K562 (cell line): ENCODE data around the gene NDST1. TPM values are rescaled to one million over a fixed set of nuclear protein-coding genes. Genes with fewer than 3 reads are reported as not detected.

Source experiments
- ATF2 ChIP-seq: sonication (generic); formaldehyde crosslinking; IDR thresholded peaks from 2 replicates; pipeline ENCODE4 v1.8.1; 2022; ENCODE audit warnings: missing genetic modification reagents
- CC2D1A ChIP-seq: fragments of 450-650 bp; IDR thresholded peaks from 2 replicates; pipeline ENCODE4 v1.6.1; 2017; ENCODE audit warnings: mild to moderate bottlenecking
- CCNT2 ChIP-seq: IDR thresholded peaks from 2 replicates; pipeline ENCODE4 v1.6.1; 2011; ENCODE audit warnings: borderline replicate concordance, low read depth, mild to moderate bottlenecking, moderate library complexity, mixed read lengths, low read length; ENCODE audit not compliant: insufficient read length; ENCODE audit errors: extremely low read depth
- CREB3L1 ChIP-seq: fragments of 450-650 bp; IDR thresholded peaks from 2 replicates; pipeline ENCODE4 v1.6.1; 2014; ENCODE audit warnings: low read depth, mild to moderate bottlenecking, moderate library complexity, borderline replicate concordance
- DMBX1 ChIP-seq: fragments of 250-450 bp; sonication (Bioruptor Pico); IDR thresholded peaks from 2 replicates; pipeline ENCODE4 v1.8.0; 2022; ENCODE audit warnings: inconsistent platforms, mild to moderate bottlenecking, moderate library complexity, borderline replicate concordance
- FOS ChIP-seq: IDR thresholded peaks from 3 replicates; pipeline ENCODE4 v1.6.1; 2011; ENCODE audit not compliant: insufficient read length; ENCODE audit errors: extremely low read depth
- JUNB ChIP-seq: fragments of 450-650 bp; formaldehyde crosslinking; conservative IDR thresholded peaks from 2 replicates; pipeline ENCODE4 v1.4.0; 2020; ENCODE audit warnings: mild to moderate bottlenecking
- PCBP1 ChIP-seq: fragments of 200-400 bp; formaldehyde crosslinking; IDR thresholded peaks from 2 replicates; pipeline ENCODE4 v1.6.1; 2018; ENCODE audit warnings: mild to moderate bottlenecking, low read depth, low read length; ENCODE audit not compliant: poor library complexity, severe bottlenecking
- RBM22 ChIP-seq: fragments of 200-400 bp; formaldehyde crosslinking; IDR thresholded peaks from 2 replicates; pipeline ENCODE4 v1.6.1; 2018; ENCODE audit warnings: low read length, low read depth; ENCODE audit not compliant: poor library complexity, severe bottlenecking
- SAFB ChIP-seq: fragments of 200-400 bp; formaldehyde crosslinking; IDR thresholded peaks from 2 replicates; pipeline ENCODE4 v1.6.1; 2017; ENCODE audit warnings: low read depth, low read length, borderline replicate concordance
- SIX5 ChIP-seq, 2 experiments: IDR thresholded peaks; 2 replicates each; pipeline ENCODE4 v1.6.1; 2011; ENCODE audit warnings: low read length in 2 of 2, borderline replicate concordance in 1 of 2, low read depth in 1 of 2, mild to moderate bottlenecking in 1 of 2, moderate library complexity in 1 of 2; ENCODE audit not compliant: insufficient read depth in 1 of 2
- SMARCA4 ChIP-seq: fragments of 450-650 bp; IDR thresholded peaks from 2 replicates; pipeline ENCODE4 v1.6.1; 2016
- SP1 ChIP-seq: sonication (generic); formaldehyde crosslinking; IDR thresholded peaks from 2 replicates; pipeline ENCODE4 v1.8.1; 2022; ENCODE audit warnings: mild to moderate bottlenecking, missing genetic modification reagents
- SRSF7 ChIP-seq: fragments of 200-400 bp; formaldehyde crosslinking; optimal IDR thresholded peaks from 2 replicates; pipeline ENCODE3; 2017; ENCODE audit warnings: mild to moderate bottlenecking, low read depth, low read length
- VEZF1 ChIP-seq: fragments of 200-800 bp; sonication (Bioruptor generic); IDR thresholded peaks from 2 replicates; pipeline ENCODE4 v1.6.1; 2017; ENCODE audit warnings: missing genetic modification characterization, missing compliant biosample characterization
- ZNF609 ChIP-seq: sonication (generic); formaldehyde crosslinking; IDR thresholded peaks from 2 replicates; pipeline ENCODE4 v1.8.1; 2023; ENCODE audit warnings: missing genetic modification reagents, mild to moderate bottlenecking, borderline replicate concordance
- polyA plus RNA-seq, 8 experiments: library from polyadenylated mRNA; depleted of rRNA in 4 of 8; stranded (reverse) in 5 of 8; unstranded in 3 of 8; fragments of >200 nt; fragmentation: Nextera tagmentation in 2 of 8; fragmentation: Illumina TruSeq in 1 of 8; extraction: Ambion mirVana in 2 of 8; extraction: Trizol in 1 of 8; gene quantifications; 2 replicates each; pipeline versions ENCODE4 v1.2.1 to v1.2.3, GENCODE V29; 2011 to 2014; ENCODE audit warnings: inconsistent platforms in 1 of 8, missing spikeins in 1 of 8
- total RNA-seq, 7 experiments: library from RNA; depleted of rRNA in 6 of 7; stranded (reverse); fragments of >200 nt in 6 of 7; fragmentation: Illumina TruSeq in 2 of 7; extraction: Trizol in 2 of 7; gene quantifications; 2 replicates each; pipeline versions ENCODE4 v1.2.1 to v1.2.3, GENCODE V29; 2011 to 2021; ENCODE audit warnings: low replicate concordance in 1 of 7

NDST1 gene
- total and polyA plus RNA-seq, 9 of the 15 experiments (the other 6 are each of a cell fraction or from before 2014, with no cell fraction given): 0.38 to 47.9 (median 9.9) TPM

GRCh38 chr5:150485693-150486401 is 22.1 kb upstream of the NDST1 start (continued):
- TF ChIP-seq ZNF609 (CRISPR knock-in tag) (no peak), RBM22 (no peak), PCBP1 (peak; percentile 81), CREB3L1 (no peak), VEZF1 (peak; percentile 93), JUNB (CRISPR knock-in tag) (no peak), SIX5 (IDR thresholded peaks at IDR 0.05; ENCODE audit: borderline replicate concordance in 1 of 2, insufficient read depth in 1 of 2, low read depth in 1 of 2, low read length in 2 of 2) (no peak), FOS (no peak), ATF2 (CRISPR knock-in tag) (no peak), CC2D1A (no peak), SMARCA4 (no peak), DMBX1 (CRISPR knock-in tag) (no peak), SAFB (peak; percentile 31; the same call in 1 of the 2 replicates), SRSF7 (no peak), CCNT2 (peak; percentile 33), SP1 (no peak)
